GM19397 (cell line): ENCODE measurements around the gene PLA2G4B.

Experiments used
- ATAC-seq: cut with Tn5 transposase; IDR thresholded peaks from one replicate; pipeline ENCODE4 v1.9.1; 2021; ENCODE audit warnings: mild to moderate bottlenecking, moderate library complexity; ENCODE audit not compliant: unreplicated experiment

PLA2G4B gene

DNA sequence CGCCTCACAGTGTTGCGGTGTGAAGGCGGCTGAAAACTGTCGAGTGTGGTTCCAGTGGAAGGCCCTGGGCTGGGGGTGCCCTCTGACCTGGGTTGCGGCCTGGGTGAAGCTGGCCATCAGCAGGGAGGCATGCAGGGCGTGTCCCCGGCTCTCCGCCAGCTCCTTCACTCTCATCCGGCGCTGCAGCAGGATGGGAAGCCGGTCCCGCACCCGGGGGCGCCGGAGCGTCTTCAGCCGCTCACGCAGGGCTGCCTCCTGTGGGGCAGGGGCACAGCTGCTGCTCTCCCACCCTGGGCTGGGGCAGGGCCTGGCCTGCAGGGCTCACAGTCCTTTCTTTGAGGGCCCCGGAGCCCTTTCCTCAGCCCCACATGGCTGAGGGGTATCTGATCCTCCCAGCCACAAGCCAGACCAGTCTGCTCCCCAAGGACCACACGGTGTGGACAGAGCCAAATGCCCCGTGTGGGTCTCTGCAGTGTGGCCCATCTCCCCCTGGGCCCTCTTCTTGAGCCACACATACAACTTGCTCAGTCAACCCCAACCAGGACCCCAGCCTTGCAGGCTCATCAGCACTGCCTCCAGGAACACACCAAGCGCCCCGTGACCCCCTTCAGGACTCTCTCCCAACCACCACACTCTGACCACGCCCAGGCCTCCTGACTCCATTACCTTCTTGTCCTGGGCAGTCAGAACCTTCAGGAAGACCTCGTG lies 28.4 kb downstream of the PLA2G4B start:
- no peak for ATAC-seq

GRCh38 chr15:41868321-41868720 lies 29.7 kb downstream of the PLA2G4B start:
- no peak for ATAC-seq

- no peak for ATAC-seq
Measured at GRCh38 chr15:41869770-41870688, 31.4 kb downstream of the PLA2G4B start.

DNA sequence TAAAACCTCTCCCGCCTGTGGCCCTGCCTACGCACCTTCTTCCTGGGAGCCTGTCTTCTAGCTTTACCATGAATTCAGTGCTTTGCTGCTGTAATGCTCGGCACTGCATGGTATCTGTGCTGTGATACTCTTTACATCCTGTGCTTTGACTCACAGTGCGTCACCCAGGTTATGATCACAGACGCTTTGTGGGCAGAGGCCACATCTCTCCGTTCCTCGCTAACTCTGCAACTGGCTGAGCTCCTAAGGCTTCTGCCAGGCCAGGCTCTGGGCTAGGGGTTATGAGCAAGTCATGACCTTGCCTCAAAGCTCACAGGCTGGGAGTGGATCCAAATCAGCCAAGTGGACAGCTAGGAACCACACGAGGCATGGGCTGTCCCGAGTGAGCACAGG lies 32.0 kb downstream of the PLA2G4B start:
- ATAC-seq = no peak

DNA sequence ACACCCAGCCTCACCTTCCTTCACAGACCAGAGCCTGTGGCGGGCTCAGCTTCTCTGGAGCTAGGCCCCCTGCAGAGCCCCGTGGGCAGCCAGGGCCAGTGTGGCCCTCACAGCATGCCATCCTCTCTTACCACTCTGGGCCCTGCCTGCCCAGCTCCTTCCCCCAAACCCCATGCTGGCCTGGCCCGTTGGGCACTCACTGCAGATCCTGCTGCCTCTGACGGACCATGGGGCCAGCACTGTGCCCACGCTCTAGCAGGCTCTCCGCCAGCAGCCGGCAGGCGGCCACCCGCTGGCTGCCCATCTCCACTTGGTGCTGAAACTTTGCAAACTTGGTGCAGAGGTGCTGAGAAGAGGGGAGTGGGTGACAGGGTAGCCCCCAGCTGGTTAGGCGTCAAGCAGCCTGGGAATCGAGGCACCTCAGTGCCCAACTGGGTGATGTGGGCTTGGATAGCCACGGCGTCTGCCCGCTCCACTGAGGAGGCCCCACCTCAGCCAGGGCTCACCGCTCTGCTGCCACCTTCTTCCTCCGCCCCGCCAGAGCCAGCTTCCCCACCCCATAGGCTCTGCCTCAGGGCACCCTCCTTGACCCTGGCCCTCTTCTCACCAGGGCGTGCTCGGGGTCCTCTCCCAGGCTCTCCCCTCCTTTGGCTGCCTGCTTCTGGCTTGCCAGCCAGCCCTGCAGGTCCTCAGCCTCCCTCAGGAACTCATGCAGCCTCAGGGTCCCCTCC lies 32.7 kb downstream of the PLA2G4B start:
- ATAC-seq = no peak

- no peak for ATAC-seq
Measured at GRCh38 chr15:41872166-41872747, 33.6 kb downstream of the PLA2G4B start.

DNA sequence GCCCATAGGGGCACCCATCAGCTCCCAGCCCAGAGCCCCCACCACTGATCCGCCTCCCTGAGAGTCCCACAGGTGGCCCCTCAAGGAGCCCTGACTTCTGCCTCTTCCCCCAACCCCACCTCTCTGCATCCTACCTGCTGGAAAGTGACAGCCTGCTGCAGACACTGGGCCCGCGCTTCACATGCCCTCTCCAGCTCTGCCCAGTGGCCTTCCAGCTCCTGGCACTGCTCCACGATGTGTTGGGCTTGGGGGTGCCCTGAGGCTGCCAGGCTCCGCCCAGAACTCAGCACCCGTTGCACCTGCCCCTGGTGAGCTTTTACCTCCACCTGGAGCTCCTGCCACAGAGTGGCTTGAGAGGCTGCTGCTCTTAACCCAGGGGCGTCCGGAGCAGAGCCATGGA lies 35.1 kb downstream of the PLA2G4B start:
- ATAC-seq = no peak

DNA sequence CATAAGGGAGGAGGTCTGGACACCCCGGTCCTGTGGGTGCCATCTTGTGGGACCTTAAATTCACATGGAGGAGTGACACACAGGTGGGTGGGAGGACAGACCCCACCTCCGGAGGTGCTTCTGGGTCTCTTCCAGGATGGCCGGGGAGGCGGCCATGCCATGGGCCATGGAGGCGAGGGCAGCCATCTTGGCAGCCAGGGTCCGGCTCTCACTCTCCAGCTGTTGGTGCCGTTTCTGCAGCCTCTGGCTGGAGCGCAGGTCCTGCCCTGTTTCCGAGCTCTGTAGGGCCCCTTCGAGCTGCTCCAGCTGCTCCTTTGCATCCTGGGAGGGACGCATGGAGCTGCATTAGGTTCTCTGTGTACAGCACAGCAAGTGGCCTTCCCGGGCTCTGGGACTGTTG lies 36.1 kb downstream of the PLA2G4B start:
- ATAC-seq = no peak

DNA sequence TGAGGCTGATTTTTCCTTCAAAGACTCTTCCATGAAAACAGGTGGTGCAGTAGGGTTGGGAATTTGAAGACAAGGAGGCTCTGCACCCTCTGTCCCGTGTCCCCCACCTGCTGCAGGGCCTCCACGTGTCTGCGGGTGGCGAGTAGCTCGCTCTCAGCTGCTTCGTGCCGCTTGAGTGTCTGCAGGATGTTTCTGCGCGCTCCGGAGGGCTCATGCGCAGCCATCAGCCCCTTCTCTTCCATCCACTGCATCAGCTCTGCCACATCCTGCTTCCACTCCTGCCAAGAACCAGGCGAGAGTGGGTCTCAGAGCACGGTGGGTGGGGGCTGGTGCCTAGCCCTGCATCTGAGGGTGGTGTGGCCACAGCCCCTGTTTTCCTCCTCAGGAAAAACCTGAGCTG lies 37.4 kb downstream of the PLA2G4B start:
- no peak for ATAC-seq

DNA sequence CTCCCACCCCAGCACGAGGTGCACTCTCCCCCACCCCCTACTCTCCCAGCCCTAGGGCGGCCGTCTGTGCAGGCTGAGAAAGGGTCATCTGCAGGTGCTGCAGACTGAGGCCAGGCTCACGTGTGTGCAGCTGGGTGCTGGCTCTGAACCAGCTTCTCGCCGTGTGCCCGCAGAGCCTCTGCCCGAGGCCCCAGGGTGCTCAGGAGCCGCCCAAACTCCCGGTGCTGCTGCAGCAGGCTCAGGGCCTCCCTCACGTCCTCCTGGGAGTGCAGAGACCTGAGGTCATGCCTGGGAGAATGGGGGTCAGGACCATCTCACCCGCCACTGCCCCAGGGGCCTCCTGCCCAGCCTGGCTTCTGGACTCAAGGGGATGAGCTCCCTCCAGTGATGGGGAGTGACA lies 38.0 kb downstream of the PLA2G4B start:
- ATAC-seq = no peak

DNA sequence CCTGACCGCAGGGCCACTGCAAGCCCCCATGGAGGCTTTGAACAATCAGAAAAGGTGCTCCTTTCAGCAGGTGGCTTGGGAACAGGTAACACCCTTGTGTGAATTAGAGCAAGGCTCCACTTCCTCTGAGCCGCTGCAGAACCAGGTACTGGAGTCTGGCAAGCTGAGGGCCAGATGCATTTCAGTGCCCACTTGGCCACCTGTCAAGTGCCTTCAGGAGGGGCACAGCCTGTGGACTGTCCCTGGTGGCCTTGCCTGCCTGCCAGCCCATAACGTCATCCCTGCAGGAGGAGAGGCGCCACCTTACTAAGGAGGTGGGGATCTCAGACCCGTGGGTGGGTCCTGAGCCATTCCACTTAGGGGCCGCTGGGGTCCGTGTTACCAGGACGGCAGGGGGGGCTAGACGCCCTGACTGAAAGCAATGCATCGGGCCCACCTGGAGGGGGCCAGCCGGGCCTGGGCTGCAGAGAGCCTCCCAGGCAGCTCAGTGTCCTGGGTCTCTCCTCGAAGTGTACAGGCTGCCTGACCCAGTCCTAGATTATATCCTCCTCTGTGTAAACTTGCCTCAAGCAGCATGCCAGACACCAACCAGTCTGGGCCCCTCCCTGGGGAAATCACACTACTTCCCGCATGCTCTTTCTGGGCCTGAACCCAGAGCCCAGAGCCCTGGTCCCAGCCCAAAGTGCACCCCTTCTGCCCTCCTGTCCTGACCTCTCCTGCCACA lies 39.1 kb downstream of the PLA2G4B start:
- ATAC-seq = no peak

DNA sequence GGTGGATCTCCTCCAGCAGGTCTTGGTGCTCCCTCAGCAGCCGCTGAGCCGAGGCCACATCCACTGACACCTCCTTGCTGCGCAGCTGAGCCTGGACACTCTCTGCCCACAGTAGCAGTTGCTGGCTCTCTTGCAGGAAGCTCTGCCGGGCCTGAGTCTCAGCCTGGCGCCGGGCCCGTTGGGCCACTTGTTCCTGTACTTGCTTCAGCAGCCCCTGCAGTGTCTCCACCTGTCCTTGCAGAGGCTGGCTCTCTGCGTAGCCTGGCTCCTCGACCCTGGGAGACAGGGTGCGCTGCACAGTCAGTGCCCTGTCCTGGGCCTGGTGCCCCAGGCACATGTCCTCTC lies 39.7 kb downstream of the PLA2G4B start:
- no peak for ATAC-seq

DNA sequence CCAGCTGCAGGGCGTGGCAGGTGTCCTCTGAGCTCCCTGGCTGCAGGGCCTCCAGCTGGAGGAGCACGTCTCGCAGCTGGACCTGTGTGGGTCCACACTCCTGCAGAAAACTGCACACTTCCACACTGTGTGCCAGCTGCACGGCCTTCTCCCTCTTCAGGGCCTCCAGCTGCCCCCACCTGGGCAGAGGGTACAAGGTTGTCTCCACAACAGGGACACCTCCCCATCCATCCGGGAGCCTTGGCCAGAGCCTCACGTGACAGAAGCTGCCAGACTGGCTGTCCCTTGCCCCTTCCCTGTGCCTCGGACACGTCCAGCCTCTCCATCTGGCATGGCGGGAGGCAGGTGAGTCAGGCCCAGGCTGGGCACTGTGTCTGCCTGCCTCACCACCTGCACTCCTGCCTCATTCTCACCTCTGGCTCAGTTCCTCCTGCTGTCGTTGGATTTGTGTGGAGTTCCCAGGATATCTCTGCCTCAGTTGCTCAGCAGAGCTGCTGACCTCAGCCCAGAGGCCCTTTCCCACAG lies 40.7 kb downstream of the PLA2G4B start:
- no peak for ATAC-seq

DNA sequence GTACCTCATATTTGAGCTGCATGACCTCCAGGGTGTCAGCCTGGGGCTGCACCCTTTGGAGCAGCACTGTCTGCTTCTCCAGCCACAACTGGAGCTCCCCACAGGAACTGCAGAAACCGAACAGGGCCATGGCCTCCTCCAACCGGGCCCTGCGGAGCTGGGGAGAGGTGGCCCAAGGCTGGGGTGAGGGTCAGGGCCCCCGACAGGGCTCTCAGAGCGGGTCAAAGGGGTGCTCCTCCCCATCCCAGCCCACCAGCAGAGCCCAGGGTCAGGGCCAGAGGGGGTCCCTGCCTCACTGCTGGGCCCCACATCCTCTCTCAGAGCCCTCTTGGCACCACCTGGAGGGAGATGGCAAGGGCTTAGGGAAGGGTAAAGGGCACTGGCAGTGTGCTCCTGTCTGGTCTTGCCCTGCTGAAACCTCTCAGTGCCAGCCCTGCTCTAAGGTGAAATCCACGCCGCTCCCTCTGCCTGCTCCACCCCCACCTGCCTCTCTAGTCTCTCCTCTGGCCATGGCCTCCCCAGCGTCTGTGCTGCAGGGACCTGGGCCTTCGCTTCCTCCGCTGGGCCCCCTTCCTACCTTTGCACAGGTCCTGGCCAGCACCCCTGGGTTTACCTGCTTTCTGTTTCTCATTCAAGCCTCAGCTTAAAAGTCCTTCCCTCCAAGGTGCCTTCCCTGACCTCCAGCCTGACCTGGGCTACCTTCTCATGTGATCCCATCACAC lies 41.7 kb downstream of the PLA2G4B start:
- no peak for ATAC-seq

DNA sequence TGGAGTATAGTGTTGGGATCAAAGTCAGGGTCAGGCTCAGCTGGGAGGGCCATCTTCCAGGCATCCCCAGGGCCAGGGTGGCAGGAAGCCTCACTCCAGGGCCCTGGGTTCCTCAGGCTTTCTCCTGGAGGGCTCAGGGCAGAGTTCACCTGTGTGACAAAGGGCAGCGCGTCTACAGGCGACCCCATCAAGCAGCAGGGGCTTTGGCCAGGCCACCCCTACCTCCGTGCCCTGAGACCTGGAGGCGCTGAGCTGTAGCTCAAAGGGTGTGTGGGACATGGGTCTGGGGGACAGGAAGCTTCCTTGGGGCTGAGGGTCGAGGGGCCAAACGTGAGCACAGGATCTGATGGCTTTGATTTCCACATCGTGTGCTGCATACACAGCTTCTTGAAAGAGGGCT lies 42.4 kb downstream of the PLA2G4B start:
- ATAC-seq = no peak

DNA sequence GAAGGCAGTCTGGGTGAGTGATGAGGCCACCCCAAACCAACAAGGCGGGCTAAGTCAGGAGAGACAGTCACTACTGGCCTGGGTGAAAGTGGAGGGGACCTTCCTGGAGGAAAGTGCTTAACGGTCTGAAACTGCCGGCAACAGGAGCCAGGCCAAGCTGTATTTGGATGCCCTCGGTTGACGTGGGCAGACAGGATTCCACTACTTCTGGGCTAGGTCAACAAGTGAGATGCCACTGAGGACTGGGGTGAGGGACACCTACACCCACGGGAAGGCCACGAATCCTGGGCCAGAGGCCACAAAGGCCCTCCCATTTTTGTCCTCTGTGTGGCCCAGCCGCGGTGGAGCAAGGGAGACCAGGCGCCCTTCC lies 42.9 kb downstream of the PLA2G4B start:
- no peak for ATAC-seq

DNA sequence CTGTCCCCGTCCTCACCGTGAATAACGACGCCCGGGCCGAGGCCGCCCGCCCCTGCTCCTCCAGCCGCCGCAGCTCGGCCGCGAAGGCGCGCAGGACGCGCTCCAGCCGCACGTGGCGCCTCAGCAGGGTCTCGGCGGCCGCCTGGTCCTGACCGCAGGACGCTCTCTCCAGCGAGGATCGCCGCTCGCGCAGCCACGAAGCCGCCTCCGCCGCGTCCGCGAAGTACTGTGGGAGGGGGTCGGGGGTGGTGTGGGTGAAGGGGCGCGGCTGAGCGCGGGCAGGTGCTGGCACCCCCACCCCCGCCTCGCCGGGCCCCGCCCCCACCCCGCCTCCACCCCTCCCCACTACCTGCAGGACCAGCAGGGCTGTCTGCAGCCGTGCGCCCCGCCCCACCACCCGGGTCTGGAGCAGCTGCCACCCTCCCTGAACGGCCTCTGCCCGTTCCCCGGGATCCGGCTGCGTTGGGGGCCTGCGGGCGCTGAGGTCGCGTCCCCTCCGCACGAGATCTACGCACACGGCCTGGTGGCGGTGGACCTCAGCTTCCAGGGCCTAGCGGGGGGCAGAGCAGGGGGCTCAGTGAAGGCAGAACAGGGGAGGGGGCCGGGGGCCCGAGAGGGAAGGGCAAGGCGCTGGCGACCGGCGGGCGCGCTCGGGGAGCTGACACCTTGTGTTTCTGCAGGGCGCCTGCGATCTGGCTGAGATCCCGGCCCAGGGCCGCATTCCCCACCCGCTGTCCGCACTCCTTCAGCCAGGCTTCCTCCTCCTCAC lies 43.5 kb downstream of the PLA2G4B start:
- no peak for ATAC-seq

- no peak for ATAC-seq
Measured at GRCh38 chr15:41882689-41883483, 44.2 kb downstream of the PLA2G4B start.
